Spleen (tissue), 7 donors: Measurements from ENCODE around the gene PEX5L.

ENCODE experiments used
- CTCF ChIP-seq, 11 experiments: fragments of 200-600 bp in 7 of 11; fragments of 450-650 bp in 4 of 11; sonication (generic) in 4 of 11; IDR thresholded peaks in 8 of 11; conservative IDR thresholded peaks in 3 of 11; 1 replicate in 7 of 11; 2 replicates in 4 of 11; pipeline versions ENCODE4 v1.4.0 to v1.8.0; 2016 to 2021; ENCODE audit warnings: antibody characterized with exemption in 11 of 11, inconsistent platforms in 4 of 11, mild to moderate bottlenecking in 1 of 11
- POLR2A ChIP-seq, 3 donors: fragments of 450-650 bp; IDR thresholded peaks; one replicate each; pipeline ENCODE4 v1.5.1; 2017; ENCODE audit warnings: antibody characterized with exemption in 3 of 3, mild to moderate bottlenecking in 1 of 3
- POLR2AphosphoS5 ChIP-seq, 3 donors: sonication (generic); formaldehyde crosslinking; IDR thresholded peaks; one replicate each; pipeline ENCODE4 v1.5.1; 2017; ENCODE audit warnings: antibody characterized with exemption in 3 of 3
- donor health status: DM: no; HTN: no; CAD: no; lungs with moderate emphysema.
- donor health status: DM: no; HTN: no; CAD: no.
- donor health status: DM: no; HTN: no; CAD: no.

GRCh38 chr3:179943117-179943880, 93.4 kb downstream of the PEX5L start:
- TF ChIP-seq CTCF (IDR thresholded peaks at IDR 0.05 in 8 of 11, conservative IDR thresholded peaks at IDR 0.05 in 3 of 11) (no peak), POLR2AphosphoS5 (IDR thresholded peaks at IDR 0.05) (no peak), POLR2A (IDR thresholded peaks at IDR 0.05) (no peak)
